Measurements from ENCODE around the gene DTL. TPM values are rescaled to one million over a fixed set of nuclear protein-coding genes. Genes with fewer than 3 reads are reported as not detected.
"Not testable (repeated sequence)": the region's sequence is repeated elsewhere in the genome, so short reads cannot be mapped to it uniquely, and the experiment has no call there.

Gene DTL
- 5.1 and 6.4 TPM in 2 replicates for total RNA-seq

GRCh38 chr1:212035123-212035834 lies at the start of gene DTL, which contains the start of gene INTS7:
Gene DTL (plus strand): TSS chr1:212035748. CDS start chr1:212035891, 143 bp downstream.
Gene INTS7 (minus strand): TSS chr1:212035557. CDS start chr1:212035437, 120 bp downstream.
- H3K36me3 ChIP-seq (ENCODE audit: control insufficient read depth, insufficient read depth, low read length) = no peaks in the 10 kb centered on the region
- no peaks in the 10 kb centered on the region for H3K27me3 ChIP-seq (ENCODE audit: control insufficient read depth, insufficient read depth, low read length)
- DNase-seq (ENCODE audit: low read depth) = peak; percentile 95
- TF ChIP-seq, protein P1, sequence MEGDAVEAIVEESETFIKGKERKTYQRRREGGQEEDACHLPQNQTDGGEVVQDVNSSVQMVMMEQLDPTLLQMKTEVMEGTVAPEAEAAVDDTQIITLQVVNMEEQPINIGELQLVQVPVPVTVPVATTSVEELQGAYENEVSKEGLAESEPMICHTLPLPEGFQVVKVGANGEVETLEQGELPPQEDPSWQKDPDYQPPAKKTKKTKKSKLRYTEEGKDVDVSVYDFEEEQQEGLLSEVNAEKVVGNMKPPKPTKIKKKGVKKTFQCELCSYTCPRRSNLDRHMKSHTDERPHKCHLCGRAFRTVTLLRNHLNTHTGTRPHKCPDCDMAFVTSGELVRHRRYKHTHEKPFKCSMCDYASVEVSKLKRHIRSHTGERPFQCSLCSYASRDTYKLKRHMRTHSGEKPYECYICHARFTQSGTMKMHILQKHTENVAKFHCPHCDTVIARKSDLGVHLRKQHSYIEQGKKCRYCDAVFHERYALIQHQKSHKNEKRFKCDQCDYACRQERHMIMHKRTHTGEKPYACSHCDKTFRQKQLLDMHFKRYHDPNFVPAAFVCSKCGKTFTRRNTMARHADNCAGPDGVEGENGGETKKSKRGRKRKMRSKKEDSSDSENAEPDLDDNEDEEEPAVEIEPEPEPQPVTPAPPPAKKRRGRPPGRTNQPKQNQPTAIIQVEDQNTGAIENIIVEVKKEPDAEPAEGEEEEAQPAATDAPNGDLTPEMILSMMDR (IDR thresholded peaks at IDR 0.05; ENCODE audit: insufficient read depth, low read length, poor library complexity, severe bottlenecking) = peak; percentile 96
- H3K4me3 ChIP-seq (ENCODE audit: low read depth, low read length) = peak within 1 kb of the TSS; percentile 81

DNA sequence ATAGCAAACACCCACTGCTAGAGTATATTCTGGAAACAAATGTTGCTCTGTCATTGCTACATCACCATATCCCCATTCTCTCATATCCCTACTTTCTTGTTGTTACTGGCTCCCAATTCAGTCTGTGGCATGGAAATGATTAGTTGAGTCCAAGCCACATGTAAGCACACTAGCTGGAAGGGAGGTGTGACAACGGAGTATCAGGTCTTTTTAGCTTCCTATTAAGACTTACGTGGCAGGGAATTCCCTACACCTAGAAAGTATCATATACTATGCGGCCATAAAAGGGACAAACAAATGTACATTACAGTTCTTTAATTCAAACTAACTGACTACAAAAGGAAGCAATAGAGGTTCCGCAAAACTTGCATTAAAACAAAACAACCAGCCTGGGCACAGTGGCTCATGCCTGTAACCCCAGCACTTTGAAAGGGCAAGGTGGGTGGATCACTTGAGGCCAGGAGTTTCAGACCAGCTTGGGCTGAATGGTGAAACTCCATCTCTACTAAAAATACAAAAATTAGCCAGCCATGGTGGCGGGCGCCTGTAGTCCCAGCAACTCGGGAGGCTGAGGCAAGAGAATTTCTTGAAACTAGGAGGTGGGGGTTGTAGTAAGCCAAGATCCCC lies 48.8 kb upstream of the DTL start:
- no peaks in the 10 kb centered on the region for H3K27me3 ChIP-seq (ENCODE audit: control insufficient read depth, insufficient read depth, low read length)
- no peak for DNase-seq (ENCODE audit: low read depth)
- no peaks in the 10 kb centered on the region for H3K36me3 ChIP-seq (ENCODE audit: control insufficient read depth, insufficient read depth, low read length)
- H3K4me3 ChIP-seq (ENCODE audit: low read depth, low read length) = no peak overlapping the region
- TF ChIP-seq, protein P1 (IDR thresholded peaks at IDR 0.05; ENCODE audit: insufficient read depth, low read length, poor library complexity, severe bottlenecking) = no peak

DNA sequence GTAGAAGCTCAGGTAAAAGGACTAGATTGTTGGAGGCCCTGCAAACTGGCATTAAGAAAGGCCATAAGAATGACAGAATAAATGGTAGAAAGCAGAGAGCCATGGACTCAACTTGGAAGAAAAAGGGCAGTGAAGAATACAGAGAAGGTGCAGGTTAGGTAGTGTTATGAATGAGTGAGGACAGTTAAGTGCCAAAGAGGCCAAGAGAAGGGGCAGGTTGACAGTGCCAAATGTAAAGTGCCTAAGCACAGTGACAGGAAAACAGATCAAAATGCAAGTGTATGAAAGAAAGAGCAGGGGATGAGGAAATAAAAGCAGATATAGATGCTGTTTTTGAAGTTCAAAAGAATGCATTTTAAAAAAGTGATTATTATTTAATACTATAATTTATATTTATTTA lies 43.9 kb upstream of the DTL start:
- Histone ChIP-seq H3K36me3 (ENCODE audit: control insufficient read depth, insufficient read depth, low read length) (no peaks in the 10 kb centered on the region), H3K27me3 (ENCODE audit: control insufficient read depth, insufficient read depth, low read length) (no peaks in the 10 kb centered on the region), H3K4me3 (ENCODE audit: low read depth, low read length) (no peak overlapping the region)
- DNase-seq (ENCODE audit: low read depth) = no peak
- TF ChIP-seq, protein P1 (IDR thresholded peaks at IDR 0.05; ENCODE audit: insufficient read depth, low read length, poor library complexity, severe bottlenecking) = no peak

GRCh38 chr1:211997426-211997825 lies 38.1 kb upstream of the DTL start:
- H3K27me3 ChIP-seq (ENCODE audit: control insufficient read depth, insufficient read depth, low read length); H3K4me3 ChIP-seq (ENCODE audit: low read depth, low read length); H3K36me3 ChIP-seq (ENCODE audit: control insufficient read depth, insufficient read depth, low read length); DNase-seq (ENCODE audit: low read depth): not testable (repeated sequence)

GRCh38 chr1:212002536-212002935 lies 33.0 kb upstream of the DTL start:
- Histone ChIP-seq H3K4me3 (ENCODE audit: low read depth, low read length) (no peak overlapping the region), H3K27me3 (ENCODE audit: control insufficient read depth, insufficient read depth, low read length) (no peaks in the 10 kb centered on the region), H3K36me3 (ENCODE audit: control insufficient read depth, insufficient read depth, low read length) (no peaks in the 10 kb centered on the region)
- DNase-seq (ENCODE audit: low read depth) = no peak
- TF ChIP-seq, protein P1 (IDR thresholded peaks at IDR 0.05; ENCODE audit: insufficient read depth, low read length, poor library complexity, severe bottlenecking) = no peak

- Histone ChIP-seq H3K27me3 (ENCODE audit: control insufficient read depth, insufficient read depth, low read length) (no peaks in the 10 kb centered on the region), H3K36me3 (ENCODE audit: control insufficient read depth, insufficient read depth, low read length) (no peaks in the 10 kb centered on the region), H3K4me3 (ENCODE audit: low read depth, low read length) (no peak overlapping the region)
- no peak for DNase-seq (ENCODE audit: low read depth)
- TF ChIP-seq, protein P1 (IDR thresholded peaks at IDR 0.05; ENCODE audit: insufficient read depth, low read length, poor library complexity, severe bottlenecking) = no peak
Observed at GRCh38 chr1:212004895-212005608, 30.5 kb upstream of the DTL start.

Data from kidney epithelial cell (primary cell).